IPS-15b (cell line): ENCODE results near the gene NUP214.
A peak's percentile ranks its signal among the peaks of the same experiment; 100 is the strongest.

Source experiments
- H3K27me3 ChIP-seq: one replicate; pipeline ENCODE4 v1.6.1; 2013; ENCODE audit warnings: low read length; ENCODE audit not compliant: control insufficient read depth, insufficient read depth
- H3K36me3 ChIP-seq: one replicate; pipeline ENCODE4 v1.6.1; 2013; ENCODE audit warnings: low read length; ENCODE audit not compliant: control insufficient read depth, insufficient read depth
- H3K4me1 ChIP-seq: one replicate; pipeline ENCODE4 v1.6.1; 2013; ENCODE audit warnings: mild to moderate bottlenecking, low read length; ENCODE audit not compliant: control insufficient read depth, insufficient read depth
- H3K4me3 ChIP-seq: one replicate; pipeline ENCODE4 v1.5.1; 2013; ENCODE audit warnings: low read depth, low read length
- H3K9ac ChIP-seq: one replicate; pipeline ENCODE4 v1.6.1; 2013; ENCODE audit warnings: low read depth, mild to moderate bottlenecking, low read length
- H3K9me3 ChIP-seq: one replicate; pipeline ENCODE4 v1.6.1; 2013; ENCODE audit warnings: mild to moderate bottlenecking, low read length; ENCODE audit not compliant: control insufficient read depth, insufficient read depth

Gene NUP214

GRCh38 chr9:131273856-131274673 is 148.7 kb downstream of the NUP214 start:
- no peaks in the 10 kb centered on the region for H3K36me3 ChIP-seq
- H3K9ac ChIP-seq = no peak overlapping the region
- H3K4me1 ChIP-seq = peaks cover 5% of the 10 kb centered on the region
- H3K27me3 ChIP-seq = peaks cover 14% of the 10 kb centered on the region
- H3K9me3 ChIP-seq = no peaks in the 10 kb centered on the region
- H3K4me3 ChIP-seq = no peak overlapping the region

GRCh38 chr9:131274674-131275331 is 149.4 kb downstream of the NUP214 start:
- no peaks in the 10 kb centered on the region for H3K36me3 ChIP-seq
- peaks cover 5% of the 10 kb centered on the region for H3K4me1 ChIP-seq
- peaks cover 14% of the 10 kb centered on the region for H3K27me3 ChIP-seq
- H3K9ac ChIP-seq = no peak overlapping the region
- H3K9me3 ChIP-seq = no peaks in the 10 kb centered on the region
- no peak overlapping the region for H3K4me3 ChIP-seq

GRCh38 chr9:131275332-131276093 is 150.1 kb downstream of the NUP214 start:
- Histone ChIP-seq H3K4me3 (peak overlapping the region; percentile 52), H3K4me1 (peaks cover 5% of the 10 kb centered on the region), H3K9me3 (no peaks in the 10 kb centered on the region), H3K36me3 (no peaks in the 10 kb centered on the region), H3K27me3 (peaks cover 14% of the 10 kb centered on the region), H3K9ac (no peak overlapping the region)

GRCh38 chr9:131276094-131276888 is 150.9 kb downstream of the NUP214 start, which contains the start of gene FAM78A:
TSS of gene FAM78A (minus strand) at chr9:131276510. CDS start at chr9:131276179, 331 bp downstream.
- no peak within 1 kb of the TSS for H3K9ac ChIP-seq
- H3K4me1 ChIP-seq = peaks cover 5% of the 10 kb centered on the region
- H3K27me3 ChIP-seq = peaks cover 14% of the 10 kb centered on the region

GRCh38 chr9:131276891-131277286 is 151.5 kb downstream of the NUP214 start:
- H3K4me1 ChIP-seq = peaks cover 5% of the 10 kb centered on the region
- H3K36me3 ChIP-seq = no peaks in the 10 kb centered on the region
- no peak overlapping the region for H3K9ac ChIP-seq
- H3K4me3 ChIP-seq = peak overlapping the region; percentile 52
- H3K9me3 ChIP-seq = no peaks in the 10 kb centered on the region
- peaks cover 19% of the 10 kb centered on the region for H3K27me3 ChIP-seq

More at GRCh38 chr9:131276094-131276888, 150.9 kb downstream of the NUP214 start, which contains the start of gene FAM78A:
- peak within 1 kb of the TSS; percentile 52 for H3K4me3 ChIP-seq
- no peaks in the 10 kb centered on the region for H3K9me3 ChIP-seq
- no peaks in the 10 kb centered on the region for H3K36me3 ChIP-seq

- peak overlapping the region; percentile 52 for H3K4me3 ChIP-seq
- peaks cover 24% of the 10 kb centered on the region for H3K27me3 ChIP-seq
- no peaks in the 10 kb centered on the region for H3K9me3 ChIP-seq
- H3K36me3 ChIP-seq = no peaks in the 10 kb centered on the region
- peaks cover 5% of the 10 kb centered on the region for H3K4me1 ChIP-seq
- H3K9ac ChIP-seq = no peak overlapping the region
These were observed 152.0 kb downstream of the NUP214 start for GRCh38 chr9:131277287-131277909.

GRCh38 chr9:131277910-131278701 is 152.7 kb downstream of the NUP214 start:
- Histone ChIP-seq H3K36me3 (no peaks in the 10 kb centered on the region), H3K27me3 (peaks cover 25% of the 10 kb centered on the region), H3K4me1 (peaks cover 5% of the 10 kb centered on the region), H3K4me3 (peak overlapping the region; percentile 18), H3K9me3 (no peaks in the 10 kb centered on the region), H3K9ac (no peak overlapping the region)

GRCh38 chr9:131278702-131279111 is 153.3 kb downstream of the NUP214 start:
- Histone ChIP-seq H3K9me3 (no peaks in the 10 kb centered on the region), H3K9ac (no peak overlapping the region), H3K4me1 (peaks cover 5% of the 10 kb centered on the region), H3K36me3 (no peaks in the 10 kb centered on the region), H3K4me3 (no peak overlapping the region), H3K27me3 (peaks cover 25% of the 10 kb centered on the region)

- Histone ChIP-seq H3K27me3 (peaks cover 25% of the 10 kb centered on the region), H3K9me3 (no peaks in the 10 kb centered on the region), H3K36me3 (no peaks in the 10 kb centered on the region), H3K4me1 (peaks cover 5% of the 10 kb centered on the region), H3K4me3 (no peak overlapping the region), H3K9ac (no peak overlapping the region)
These were observed 153.9 kb downstream of the NUP214 start for GRCh38 chr9:131279196-131279862.
